GM13977 (cell line): ENCODE data around the gene GALNS.

ENCODE experiments used
- DNase-seq: peaks from one replicate; pipeline ENCODE4 v3.0.0; 2012; ENCODE audit warnings: low spot score
- in situ Hi-C: fragments of 300-500 bp; cut with MboI; formaldehyde crosslinking; loops from one replicate; pipeline ENCODE4 v1.12.0; 2022; ENCODE audit warnings: low sequenced_read_pairs, low pct_unique_long_range_greater_than_20kb, mixed read lengths, inconsistent platforms; ENCODE audit not compliant: unreplicated experiment
- TF ChIP-seq, protein P1 (sequence below): IDR thresholded peaks from 2 replicates; pipeline ENCODE4 v1.5.1; 2012; ENCODE audit warnings: mild to moderate bottlenecking, control low read depth; ENCODE audit not compliant: insufficient read depth; ENCODE audit errors: extremely low read depth, missing control alignments

The GALNS gene

DNA sequence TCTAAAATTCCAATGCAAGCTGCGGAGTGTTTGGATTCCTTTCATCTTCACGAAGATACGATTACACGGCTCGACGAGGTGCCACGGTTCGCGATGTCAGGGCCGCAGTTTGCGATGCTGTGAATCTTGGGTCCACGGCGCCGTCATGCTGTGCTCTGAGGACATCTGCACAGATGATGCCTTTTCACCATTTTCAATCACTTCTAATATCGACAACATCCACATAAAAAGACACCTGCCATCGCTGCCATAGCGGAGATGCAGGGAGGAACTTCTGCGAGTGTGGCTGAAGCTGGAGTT lies 38.2 kb downstream of the GALNS start:
- in situ Hi-C loops = no loop called here
- no peak for DNase-seq
- TF ChIP-seq, protein P1, sequence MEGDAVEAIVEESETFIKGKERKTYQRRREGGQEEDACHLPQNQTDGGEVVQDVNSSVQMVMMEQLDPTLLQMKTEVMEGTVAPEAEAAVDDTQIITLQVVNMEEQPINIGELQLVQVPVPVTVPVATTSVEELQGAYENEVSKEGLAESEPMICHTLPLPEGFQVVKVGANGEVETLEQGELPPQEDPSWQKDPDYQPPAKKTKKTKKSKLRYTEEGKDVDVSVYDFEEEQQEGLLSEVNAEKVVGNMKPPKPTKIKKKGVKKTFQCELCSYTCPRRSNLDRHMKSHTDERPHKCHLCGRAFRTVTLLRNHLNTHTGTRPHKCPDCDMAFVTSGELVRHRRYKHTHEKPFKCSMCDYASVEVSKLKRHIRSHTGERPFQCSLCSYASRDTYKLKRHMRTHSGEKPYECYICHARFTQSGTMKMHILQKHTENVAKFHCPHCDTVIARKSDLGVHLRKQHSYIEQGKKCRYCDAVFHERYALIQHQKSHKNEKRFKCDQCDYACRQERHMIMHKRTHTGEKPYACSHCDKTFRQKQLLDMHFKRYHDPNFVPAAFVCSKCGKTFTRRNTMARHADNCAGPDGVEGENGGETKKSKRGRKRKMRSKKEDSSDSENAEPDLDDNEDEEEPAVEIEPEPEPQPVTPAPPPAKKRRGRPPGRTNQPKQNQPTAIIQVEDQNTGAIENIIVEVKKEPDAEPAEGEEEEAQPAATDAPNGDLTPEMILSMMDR = no peak

DNA sequence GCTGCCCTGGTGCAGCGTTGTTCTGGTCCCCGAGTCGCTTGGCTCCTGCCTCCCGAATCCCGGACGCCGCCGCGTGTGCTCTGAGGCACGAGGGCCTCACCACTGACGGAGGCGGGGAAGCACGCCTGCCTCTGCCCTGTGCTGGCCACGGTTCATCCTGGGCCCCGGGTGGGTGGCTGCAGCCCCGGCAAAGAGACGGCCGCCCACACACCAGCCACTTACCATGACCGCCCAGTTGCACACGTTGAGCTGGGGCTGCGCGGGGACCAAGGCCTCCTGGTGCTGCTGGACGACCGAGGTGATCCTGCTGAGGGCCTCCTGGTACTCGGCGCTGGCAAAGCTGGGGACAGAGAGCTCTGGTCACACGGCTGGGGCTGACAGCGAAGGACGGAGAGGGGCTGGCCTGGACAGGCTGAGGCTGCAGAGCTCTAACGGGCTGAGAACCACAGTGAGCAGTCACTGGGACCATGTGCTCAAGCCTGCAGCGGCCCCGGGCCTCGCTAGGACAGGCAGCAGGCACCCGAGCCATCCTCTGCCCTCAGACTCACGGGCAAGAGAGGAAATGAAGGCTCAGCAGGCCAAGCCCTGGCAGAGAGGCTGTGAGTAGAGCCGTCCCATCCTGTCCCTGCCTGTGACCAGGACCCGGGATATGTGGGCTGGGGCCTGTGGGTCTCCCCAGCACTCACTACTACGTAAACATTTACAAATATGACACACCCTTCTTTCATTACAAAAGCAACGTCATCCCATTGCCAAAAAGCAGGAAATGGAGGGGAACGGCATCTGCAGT lies 38.8 kb downstream of the GALNS start:
- TF ChIP-seq, protein P1 = no peak
- in situ Hi-C loops = no loop called here
- DNase-seq = no peak

GRCh38 chr16:88816736-88817535 lies 39.8 kb downstream of the GALNS start:
- no peak for DNase-seq
- TF ChIP-seq, protein P1 = no peak
- in situ Hi-C loops = no loop called here

- peak; percentile 71 for DNase-seq
- in situ Hi-C loops = no loop called here
- TF ChIP-seq, protein P1 = peak; percentile 87
Measured at GRCh38 chr16:88815901-88816589, 40.7 kb downstream of the GALNS start.

GRCh38 chr16:88815227-88815626 lies 41.5 kb downstream of the GALNS start:
- no peak for DNase-seq
- in situ Hi-C loops = no loop called here
- TF ChIP-seq, protein P1 = no peak

DNA sequence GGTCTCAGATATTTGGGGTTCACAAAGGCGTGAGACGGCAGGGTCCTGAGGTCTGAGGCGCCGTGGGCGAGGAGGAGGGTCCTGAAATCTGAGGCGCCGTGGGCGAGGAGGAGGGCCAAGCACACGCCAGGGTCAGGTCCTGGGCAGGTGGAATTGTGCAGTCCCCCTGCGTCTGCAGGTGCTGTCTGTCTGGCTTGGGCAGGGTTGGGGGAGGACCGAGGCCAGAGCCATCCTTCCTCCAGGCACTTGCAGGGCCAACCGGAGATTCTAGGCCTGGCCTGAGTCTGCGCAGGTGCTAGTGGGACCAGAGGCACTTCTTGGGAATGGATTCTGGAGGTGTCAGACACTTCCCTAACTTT lies 42.6 kb downstream of the GALNS start:
- no peak for DNase-seq
- TF ChIP-seq, protein P1 = no peak
- in situ Hi-C loops = no loop called here
